ENCODE results near the gene CAMSAP2.

CAMSAP2 gene

DNA sequence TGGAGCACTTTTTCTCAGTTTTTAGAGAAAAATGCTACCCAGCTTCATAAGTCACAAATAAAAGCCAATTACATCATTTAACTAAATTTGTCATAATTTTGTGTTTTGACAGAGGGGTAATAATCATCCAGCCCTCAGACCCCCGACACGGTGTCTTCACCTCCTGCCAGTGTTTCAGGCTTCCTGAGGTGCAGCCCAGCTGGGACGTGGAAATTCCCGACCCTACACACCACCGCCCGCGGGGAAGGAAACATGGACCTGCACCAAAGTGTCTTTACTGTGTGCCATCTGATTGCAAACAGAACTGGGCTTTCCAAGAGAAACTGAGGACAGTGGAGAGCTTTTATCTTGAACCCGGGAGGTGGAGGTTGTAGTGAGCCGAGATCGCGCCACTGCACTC is 148.3 kb downstream of the CAMSAP2 start:
- DNase-seq = no peak

DNA sequence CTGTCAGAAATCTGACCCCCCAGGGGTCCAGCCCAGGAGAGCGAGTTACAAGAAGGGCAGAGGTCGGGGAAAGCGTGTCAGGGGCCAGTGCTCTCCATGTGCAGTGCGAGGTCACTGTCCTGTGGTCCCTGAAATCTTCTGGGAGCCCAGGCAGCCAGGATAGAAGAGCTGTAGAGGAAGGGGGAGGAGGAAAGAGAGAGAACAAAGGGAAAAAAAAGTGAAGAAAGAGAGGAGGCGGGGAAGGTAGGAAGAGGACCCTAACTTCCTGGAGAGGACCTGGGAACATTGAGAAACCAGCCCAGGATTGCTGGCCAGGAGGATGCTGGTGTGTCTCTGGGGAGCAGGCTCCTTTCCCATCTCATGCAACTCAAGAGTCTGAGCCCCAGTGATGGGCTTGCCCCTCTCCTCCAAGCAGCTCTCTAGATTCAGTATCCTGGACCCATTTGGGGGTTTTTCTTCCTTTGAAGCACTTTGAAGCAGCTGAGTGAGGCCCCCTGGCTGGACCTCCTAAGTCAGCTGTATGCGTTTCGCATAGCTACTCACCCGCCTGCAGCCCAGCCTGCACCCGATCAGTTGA is 149.2 kb downstream of the CAMSAP2 start:
- no peak for DNase-seq

- no peak for DNase-seq
These were observed 149.7 kb downstream of the CAMSAP2 start for GRCh38 chr1:200888349-200888838.

DNA sequence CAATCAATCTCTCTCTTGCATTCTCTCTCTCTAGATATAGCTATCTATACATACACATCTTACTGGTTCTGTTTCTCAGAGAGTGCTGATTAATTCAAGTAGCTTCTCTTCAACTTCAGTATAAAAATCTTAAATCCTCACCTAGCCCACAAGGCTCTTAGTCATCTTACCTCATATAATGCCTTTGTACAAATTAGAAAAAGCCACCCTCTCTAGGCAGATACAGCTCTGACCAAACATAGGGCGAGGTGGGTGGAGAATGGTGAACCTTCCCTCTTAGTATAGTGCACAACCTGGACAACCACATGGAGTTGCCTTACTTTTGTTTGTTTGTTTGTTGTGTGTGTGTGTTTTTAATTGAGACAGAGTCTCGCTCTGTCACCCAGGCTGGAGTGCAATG is 150.9 kb downstream of the CAMSAP2 start:
- DNase-seq = no peak

DNA sequence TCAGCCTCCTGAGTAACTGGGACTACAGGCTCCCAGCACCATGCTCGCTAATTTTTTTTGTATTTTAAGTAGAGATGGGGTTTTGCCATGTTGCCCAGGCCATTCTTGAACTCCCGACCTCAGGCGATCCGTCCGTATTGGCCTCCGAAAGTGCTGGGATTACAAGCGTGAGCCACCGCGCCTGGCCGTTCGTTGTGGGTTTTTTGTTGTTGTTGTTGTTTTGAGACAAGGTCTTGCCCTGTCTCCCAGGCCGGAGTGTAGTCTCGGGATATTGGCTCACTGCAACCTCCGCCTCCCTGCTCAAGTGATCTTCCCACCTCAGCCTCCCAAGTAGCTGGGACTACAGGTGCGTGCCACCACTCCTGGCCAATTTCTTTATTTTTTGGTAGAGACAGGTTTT is 151.3 kb downstream of the CAMSAP2 start:
- DNase-seq = no peak

DNA sequence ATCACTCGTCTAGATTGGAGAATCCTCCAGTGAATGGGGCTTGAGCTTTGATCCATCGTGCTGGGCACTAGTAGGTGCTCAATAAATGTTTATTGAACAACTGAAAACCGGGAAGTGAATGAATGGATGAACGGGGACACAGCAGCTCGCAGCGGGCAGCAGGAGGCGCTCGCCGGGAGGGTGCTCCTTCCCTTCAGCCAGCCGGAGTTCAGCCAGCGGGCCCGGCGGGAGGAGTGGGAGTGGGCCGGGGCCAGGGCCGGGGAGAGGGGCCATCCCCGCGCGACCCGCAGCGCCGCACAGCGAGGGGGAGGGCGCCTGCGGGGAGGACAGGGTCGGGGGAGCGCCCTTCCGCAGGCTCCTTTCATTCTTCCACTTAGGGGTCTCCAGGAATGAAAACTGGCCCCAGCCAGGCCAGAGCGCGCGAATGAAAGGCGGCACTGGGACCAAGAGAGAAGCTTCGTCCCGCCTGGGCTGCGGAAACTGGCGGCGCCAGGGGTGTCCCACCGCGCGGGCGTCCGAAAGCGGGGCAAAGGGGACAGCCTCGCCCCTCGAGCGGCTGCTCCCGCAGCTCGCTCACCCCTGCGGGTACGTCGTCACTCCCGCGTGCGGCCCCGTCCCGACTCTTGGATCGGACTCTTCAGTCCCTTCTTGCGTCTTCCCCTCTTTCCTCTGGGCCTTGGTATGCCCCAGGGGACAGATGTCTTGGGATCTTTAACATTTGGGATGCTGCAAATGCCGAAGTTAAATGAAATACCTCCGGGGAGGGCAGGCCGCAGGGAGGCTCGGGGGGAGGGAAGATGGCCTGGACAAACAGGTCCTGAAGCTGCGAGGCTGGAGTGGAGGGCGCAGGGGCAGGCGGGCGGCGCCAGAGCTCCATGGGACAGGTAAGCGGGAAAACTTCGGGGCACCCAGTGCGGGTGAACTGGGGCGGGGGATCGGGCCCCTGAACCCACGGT is 152.4 kb downstream of the CAMSAP2 start:
- no peak for DNase-seq

DNA sequence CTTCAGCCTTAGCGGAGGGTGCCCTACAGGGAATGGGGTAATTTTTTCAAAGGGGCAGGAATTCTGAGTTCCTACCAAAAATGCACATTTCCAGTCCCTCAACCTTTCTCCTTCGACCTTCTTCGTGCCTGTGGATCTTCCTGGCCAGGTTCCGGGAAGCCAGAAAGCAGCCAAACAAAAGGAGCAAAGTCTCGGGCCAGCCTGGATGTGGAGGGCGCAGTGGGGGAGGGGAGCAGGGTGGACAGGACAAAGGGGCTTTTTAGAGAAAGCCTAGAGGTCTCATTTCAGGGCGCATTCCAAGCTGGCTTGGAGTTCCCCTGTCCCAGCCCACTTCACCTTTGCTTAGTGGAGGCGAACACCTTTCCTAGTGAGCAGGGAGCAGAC is 153.1 kb downstream of the CAMSAP2 start:
- no peak for DNase-seq

GRCh38 chr1:200892546-200892945 is 153.9 kb downstream of the CAMSAP2 start:
- DNase-seq = no peak

- DNase-seq = no peak
These were observed 154.3 kb downstream of the CAMSAP2 start for GRCh38 chr1:200892958-200893357.

DNA sequence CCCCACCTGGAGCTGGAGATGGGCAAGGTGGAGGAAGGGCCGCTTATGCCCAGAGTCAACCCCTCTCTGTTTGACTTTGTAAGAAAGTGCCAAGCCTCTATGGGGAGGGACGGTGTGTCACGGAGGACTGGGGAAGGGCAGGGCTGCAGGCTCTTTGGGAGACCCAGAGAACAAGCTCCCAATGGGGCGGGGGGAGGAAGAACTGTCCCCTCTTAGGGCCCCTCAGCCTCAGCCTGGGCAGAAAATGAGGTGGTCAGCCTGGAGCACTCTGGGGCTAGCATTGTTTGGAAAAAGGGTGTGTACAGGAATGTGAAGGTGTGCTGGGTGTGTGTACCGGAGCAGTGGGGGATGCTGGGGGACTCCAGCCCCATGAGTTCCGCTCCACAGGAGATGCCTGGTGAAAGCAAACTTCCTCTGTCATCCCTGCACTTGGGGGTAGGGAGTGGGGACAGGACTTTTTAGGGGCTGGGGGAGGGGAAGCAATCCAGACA is 154.8 kb downstream of the CAMSAP2 start:
- no peak for DNase-seq

DNA sequence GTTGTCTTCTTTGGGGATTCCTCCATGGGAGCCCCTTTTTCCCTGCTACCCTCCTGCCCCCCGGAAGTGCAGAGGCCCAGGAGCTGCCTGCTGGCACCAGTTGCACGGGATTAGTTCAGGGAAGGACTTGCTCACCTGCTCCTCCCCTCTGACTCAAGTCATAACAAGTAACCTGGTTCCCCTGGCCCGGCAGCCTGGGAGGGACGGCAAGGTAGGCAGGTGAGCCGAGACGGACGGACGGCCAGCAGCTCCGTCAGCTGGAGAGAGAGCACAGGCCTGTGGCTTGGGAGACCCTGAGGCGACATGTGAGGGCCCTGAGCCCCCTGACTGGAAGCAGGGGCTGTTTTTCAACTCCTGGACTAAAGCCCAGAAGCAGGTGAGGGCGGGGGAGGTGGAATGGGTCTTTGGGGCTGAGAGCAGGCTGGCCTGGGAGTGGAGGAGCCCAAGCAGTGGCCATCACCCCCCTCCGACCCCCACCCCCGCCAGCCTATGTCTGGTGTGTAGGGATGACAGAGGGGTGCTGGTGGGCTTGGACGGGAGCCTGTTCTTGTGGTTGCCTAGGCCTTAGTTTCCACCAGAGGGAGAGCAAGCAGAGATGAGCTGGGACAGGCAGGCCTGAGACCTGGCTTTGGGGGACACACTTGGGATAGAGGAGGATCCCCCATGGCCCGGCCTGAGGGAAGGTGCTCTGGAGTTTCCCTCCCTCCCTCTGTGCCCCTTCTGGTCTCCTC is 156.2 kb downstream of the CAMSAP2 start, which contains the start of gene INAVA:
INAVA (plus strand) TSS at position 189 of the 731 bp plus-strand sequence. CDS start 3,501 bp downstream, outside the sequence.
- no peak for DNase-seq

GRCh38 chr1:200895443-200895789 is 156.7 kb downstream of the CAMSAP2 start:
- no peak for DNase-seq

DNA sequence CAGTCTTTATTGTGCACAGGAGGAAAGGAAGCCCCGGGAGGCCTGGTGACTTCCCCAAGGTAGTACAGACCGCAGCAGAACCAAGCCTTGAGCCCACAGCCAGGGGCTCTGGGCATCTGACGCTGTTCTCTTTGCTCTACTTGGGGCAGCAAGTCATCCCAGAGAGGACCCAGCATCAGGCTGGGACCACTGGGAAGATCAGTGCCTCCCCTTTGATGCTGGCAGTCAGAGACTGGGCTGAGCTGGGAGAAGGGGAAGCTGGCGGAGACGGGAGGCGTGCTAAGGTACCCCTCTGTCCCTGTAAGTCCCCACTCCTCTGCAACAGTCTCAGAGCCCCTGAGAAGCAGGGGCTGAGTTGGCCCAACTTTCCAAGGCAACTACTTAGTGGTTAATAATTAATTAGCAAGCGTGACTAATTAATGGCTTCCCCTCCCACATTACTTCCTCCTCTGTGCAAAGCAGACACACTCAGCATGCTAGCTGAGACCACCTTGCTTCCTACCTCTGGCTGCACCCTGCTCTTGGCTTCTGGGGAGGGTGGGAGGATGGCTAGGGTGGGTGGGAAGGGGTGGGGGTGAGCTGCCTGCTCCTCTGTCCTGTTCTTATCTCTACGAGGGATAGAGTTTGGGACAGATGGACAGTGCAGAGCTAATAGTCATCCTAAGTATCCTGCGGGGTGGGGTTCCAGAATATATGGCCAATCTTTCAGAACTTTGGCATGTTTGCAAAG is 157.3 kb downstream of the CAMSAP2 start:
- DNase-seq = no peak

- DNase-seq = no peak
These were observed 158.0 kb downstream of the CAMSAP2 start for GRCh38 chr1:200896531-200897196.

GRCh38 chr1:200897259-200897658 is 158.6 kb downstream of the CAMSAP2 start:
- DNase-seq = no peak

- no peak for DNase-seq
These were observed 160.3 kb downstream of the CAMSAP2 start for GRCh38 chr1:200899015-200899386.

- no peak for DNase-seq
These were observed 160.8 kb downstream of the CAMSAP2 start for GRCh38 chr1:200899451-200899915.

- DNase-seq = no peak
These were observed 161.5 kb downstream of the CAMSAP2 start for GRCh38 chr1:200899954-200900867.

DNA sequence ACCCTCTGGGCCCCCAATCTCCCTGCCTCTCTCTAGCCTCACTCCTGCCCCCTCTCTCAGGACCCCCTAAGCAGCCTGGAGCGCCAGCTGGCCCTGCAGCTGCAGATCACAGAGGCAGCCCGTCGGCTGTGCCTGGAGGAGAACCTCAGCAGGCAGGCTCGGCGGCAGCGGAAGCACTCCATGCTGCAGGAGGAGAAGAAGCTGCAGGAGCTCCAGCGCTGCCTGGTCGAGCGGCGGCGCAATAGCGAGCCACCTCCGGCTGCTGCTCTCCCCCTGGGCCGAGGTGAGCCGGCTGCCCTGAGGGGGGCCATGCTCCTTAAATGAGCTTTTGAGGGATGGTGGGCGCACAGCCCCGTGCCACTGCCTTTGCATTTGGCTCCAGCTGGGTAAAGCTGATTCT is 162.2 kb downstream of the CAMSAP2 start:
- DNase-seq = no peak

GRCh38 chr1:200901350-200901749 is 162.7 kb downstream of the CAMSAP2 start:
- DNase-seq = no peak

All from T1000 (cell line).